ENCODE data around the gene IGFL2. TPM values are rescaled to one million over a fixed set of nuclear protein-coding genes. Genes with fewer than 3 reads are reported as not detected.

Gene IGFL2
- total RNA-seq, 2 donors from 2014 or later = 0.84 TPM; not detected in 1

GRCh38 chr19:46134527-46134926 is 13.5 kb upstream of the IGFL2 start:
- Histone ChIP-seq H3K27ac (ENCODE audit: low read depth, low read length) (peak overlapping the region; percentile 93), H3K4me1 (ENCODE audit: control insufficient read depth, insufficient read depth, low read length) (no peaks in the 10 kb centered on the region), H3K36me3 (ENCODE audit: control insufficient read depth, insufficient read depth, low read length) (no peaks in the 10 kb centered on the region), H3K9me3 (ENCODE audit: control insufficient read depth, low read length) (peaks cover 4% of the 10 kb centered on the region), H3K27me3 (ENCODE audit: control insufficient read depth, insufficient read depth, low read length, poor library complexity, severe bottlenecking) (no peaks in the 10 kb centered on the region), H3K9ac (ENCODE audit: extremely low read depth, low read length, poor library complexity, severe bottlenecking) (no peak overlapping the region), H3K4me3 (ENCODE audit: low read length) (peak overlapping the region; percentile 47)
- DNase-seq = no peak
- Mint-ChIP-seq H3K27ac (no peak overlapping the region), H3K36me3 (ENCODE audit: low read depth) (peaks cover 4% of the 10 kb centered on the region), H3K4me3 (no peak overlapping the region), H3K4me1 (peaks cover 16% of the 10 kb centered on the region), H3K27me3 (ENCODE audit: insufficient read depth) (peaks cover 6% of the 10 kb centered on the region), H3K9me3 (peaks cover 8% of the 10 kb centered on the region)
- no peak for TF ChIP-seq CTCF (conservative IDR thresholded peaks at IDR 0.05)

- H3K27ac ChIP-seq (ENCODE audit: low read depth, low read length) = no peak overlapping the region
- 92 to 100% methylated on average over 2 to 4 of the region's 4 CpGs for WGBS, 2 experiments (ENCODE audit: insufficient coverage in 1 of 2, insufficient read length in 1 of 2)
- TF ChIP-seq CTCF (conservative IDR thresholded peaks at IDR 0.05) = no peak
- Mint-ChIP-seq H3K4me1 (peaks cover 22% of the 10 kb centered on the region), H3K4me3 (no peak overlapping the region), H3K36me3 (ENCODE audit: low read depth) (peaks cover 4% of the 10 kb centered on the region), H3K27ac (no peak overlapping the region), H3K27me3 (ENCODE audit: insufficient read depth) (peaks cover 6% of the 10 kb centered on the region), H3K9me3 (peaks cover 8% of the 10 kb centered on the region)
- DNase-seq = no peak
- H3K4me3 ChIP-seq (ENCODE audit: low read length) = no peak overlapping the region
- no peak overlapping the region for H3K9ac ChIP-seq (ENCODE audit: extremely low read depth, low read length, poor library complexity, severe bottlenecking)
- H3K27me3 ChIP-seq (ENCODE audit: control insufficient read depth, insufficient read depth, low read length, poor library complexity, severe bottlenecking) = no peaks in the 10 kb centered on the region
- H3K4me1 ChIP-seq (ENCODE audit: control insufficient read depth, insufficient read depth, low read length) = no peaks in the 10 kb centered on the region
- peaks cover 4% of the 10 kb centered on the region for H3K9me3 ChIP-seq (ENCODE audit: control insufficient read depth, low read length)
- no peaks in the 10 kb centered on the region for H3K36me3 ChIP-seq (ENCODE audit: control insufficient read depth, insufficient read depth, low read length)
Measured at GRCh38 chr19:46137915-46138473, 10.0 kb upstream of the IGFL2 start.

- H3K4me1 ChIP-seq (ENCODE audit: control insufficient read depth, insufficient read depth, low read length) = no peaks in the 10 kb centered on the region
- no peak overlapping the region for H3K4me3 ChIP-seq (ENCODE audit: low read length)
- Mint-ChIP-seq H3K27ac (no peak overlapping the region), H3K9me3 (no peaks in the 10 kb centered on the region), H3K27me3 (ENCODE audit: insufficient read depth) (peaks cover 6% of the 10 kb centered on the region), H3K4me3 (no peak overlapping the region), H3K36me3 (ENCODE audit: low read depth) (no peaks in the 10 kb centered on the region), H3K4me1 (peaks cover 12% of the 10 kb centered on the region)
- no peak for TF ChIP-seq CTCF (conservative IDR thresholded peaks at IDR 0.05)
- 80 to 89% methylated on average over 1 of the region's 1 CpG for WGBS, 2 experiments (ENCODE audit: insufficient coverage in 1 of 2, insufficient read length in 1 of 2)
- no peaks in the 10 kb centered on the region for H3K9me3 ChIP-seq (ENCODE audit: control insufficient read depth, low read length)
- DNase-seq = no peak
- no peaks in the 10 kb centered on the region for H3K36me3 ChIP-seq (ENCODE audit: control insufficient read depth, insufficient read depth, low read length)
- no peak overlapping the region for H3K9ac ChIP-seq (ENCODE audit: extremely low read depth, low read length, poor library complexity, severe bottlenecking)
- no peak overlapping the region for H3K27ac ChIP-seq (ENCODE audit: low read depth, low read length)
- H3K27me3 ChIP-seq (ENCODE audit: control insufficient read depth, insufficient read depth, low read length, poor library complexity, severe bottlenecking) = no peaks in the 10 kb centered on the region
Measured at GRCh38 chr19:46141421-46141820, 6.6 kb upstream of the IGFL2 start.

Data from endodermal cell (in vitro differentiated cells).